Dedifferentiated amniotic fluid mesenchymal stem cell (primary cell): ENCODE measurements around the gene SOCS4.

Source experiments
- DNase-seq: peaks from one replicate; pipeline ENCODE4 v3.0.0-alpha.2; 2016; ENCODE audit errors: extremely low spot score

The SOCS4 gene

GRCh38 chr14:55088356-55088755 lies 61.3 kb downstream of the SOCS4 start:
- no peak for DNase-seq

- no peak for DNase-seq
These were observed 65.3 kb downstream of the SOCS4 start for GRCh38 chr14:55092341-55092740.

DNA sequence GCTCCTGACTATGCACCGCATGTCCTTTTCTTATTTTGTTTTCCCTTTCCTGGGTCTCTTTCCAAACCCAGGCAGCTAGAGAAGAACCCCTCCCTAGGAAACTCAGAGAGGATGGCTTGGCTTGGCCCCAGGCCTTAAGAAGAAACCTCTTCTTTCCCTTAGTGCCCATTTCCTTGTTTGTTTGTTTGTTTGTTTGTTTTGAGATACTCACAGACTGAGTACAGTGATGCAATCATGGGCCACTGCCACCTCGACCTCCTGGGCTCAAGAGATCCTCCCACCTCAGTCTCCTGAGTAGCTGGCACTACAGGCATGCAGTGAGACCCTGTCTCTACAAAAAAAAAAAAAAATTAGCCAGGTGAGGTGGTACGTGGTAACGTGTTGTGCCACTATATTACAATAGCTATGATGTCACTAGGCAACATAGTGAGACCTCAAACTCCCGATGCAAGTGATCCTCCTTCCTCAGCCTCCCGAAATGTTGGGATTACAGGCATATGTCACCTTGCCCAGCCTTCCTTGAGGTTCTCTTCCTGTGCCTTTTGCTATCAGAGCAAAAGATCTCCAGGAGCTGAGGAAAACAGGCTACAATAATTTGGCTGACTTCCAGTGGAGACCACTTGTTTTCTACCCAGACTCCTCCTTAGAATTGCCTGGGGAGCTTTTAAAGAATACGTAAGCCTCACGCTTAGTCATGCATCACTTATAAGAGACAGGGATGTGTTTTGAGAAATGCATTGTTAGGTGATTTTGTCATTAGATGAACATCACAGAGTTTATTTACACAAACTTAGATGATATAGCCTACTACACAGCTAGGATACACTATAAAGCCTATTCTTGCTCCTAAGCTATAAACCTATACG lies 67.5 kb downstream of the SOCS4 start:
- DNase-seq: no peak

- no peak for DNase-seq
These were observed 71.0 kb downstream of the SOCS4 start for GRCh38 chr14:55097881-55098560.

DNA sequence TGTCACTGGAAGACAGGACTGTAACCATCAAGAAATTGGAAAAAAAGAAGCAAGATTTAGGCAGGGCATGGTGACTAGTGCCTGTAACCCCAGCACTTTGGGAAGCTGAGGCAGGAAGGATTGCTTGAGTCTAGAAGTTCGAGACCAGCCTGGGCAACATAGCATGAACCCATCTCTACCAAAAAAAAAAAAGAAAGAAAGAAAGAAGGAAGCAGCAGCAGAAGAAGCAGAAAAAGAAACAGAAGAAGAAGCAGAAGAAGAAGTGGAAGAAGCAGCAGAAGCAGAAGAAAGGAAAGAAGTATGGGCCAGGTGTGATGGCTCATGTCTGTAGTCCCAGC lies 71.5 kb downstream of the SOCS4 start:
- no peak for DNase-seq
